KMS-11 (cell line): ENCODE data around the gene HTRA1.

Experiments
- H2AFZ ChIP-seq: fragments of 200-600 bp; sonication (generic); 2 replicates; pipeline ENCODE4 v1.6.1; 2016; ENCODE audit warnings: antibody characterized with exemption, mixed run types, low read depth
- H3K27ac ChIP-seq: fragments of 200-600 bp; sonication (generic); 2 replicates; pipeline ENCODE4 v1.6.1; 2016; ENCODE audit warnings: mild to moderate bottlenecking, mixed run types
- H3K27me3 ChIP-seq: fragments of 200-600 bp; sonication (generic); 2 replicates; pipeline ENCODE4 v1.6.1; 2017; ENCODE audit warnings: mild to moderate bottlenecking, low read depth, mixed run types, moderate library complexity; ENCODE audit not compliant: insufficient read depth
- H3K36me3 ChIP-seq: fragments of 200-600 bp; sonication (generic); 2 replicates; pipeline ENCODE4 v1.6.1; 2017; ENCODE audit warnings: mild to moderate bottlenecking, mixed run types; ENCODE audit not compliant: insufficient read depth
- H3K4me1 ChIP-seq: fragments of 200-600 bp; sonication (generic); 2 replicates; pipeline ENCODE4 v1.6.1; 2016; ENCODE audit warnings: mild to moderate bottlenecking, low read depth, mixed run types; ENCODE audit not compliant: poor library complexity, severe bottlenecking
- H3K4me2 ChIP-seq: fragments of 200-600 bp; sonication (generic); 2 replicates; pipeline ENCODE4 v1.7.0; 2016; ENCODE audit warnings: mild to moderate bottlenecking, mixed run types
- H3K4me3 ChIP-seq: fragments of 200-600 bp; sonication (generic); IDR thresholded peaks from 2 replicates; pipeline ENCODE4 v1.6.1; 2017; ENCODE audit warnings: low read depth, low read length, mixed read lengths; ENCODE audit not compliant: insufficient read depth
- H3K79me2 ChIP-seq: fragments of 200-600 bp; sonication (generic); 2 replicates; pipeline ENCODE4 v1.6.1; 2016; ENCODE audit warnings: low read depth, mixed run types; ENCODE audit not compliant: insufficient read depth
- H3K9ac ChIP-seq: fragments of 200-600 bp; sonication (generic); 2 replicates; pipeline ENCODE4 v1.6.1; 2016; ENCODE audit warnings: mild to moderate bottlenecking, mixed run types
- H4K20me1 ChIP-seq: fragments of 200-600 bp; sonication (generic); 2 replicates; pipeline ENCODE4 v1.6.1; 2016; ENCODE audit warnings: mild to moderate bottlenecking, mixed run types; ENCODE audit not compliant: insufficient read depth
- CTCF ChIP-seq: fragments of 200-600 bp; sonication (generic); conservative IDR thresholded peaks from 2 replicates; pipeline ENCODE4 v1.6.1; 2017; ENCODE audit warnings: low read depth, mild to moderate bottlenecking, antibody characterized with exemption, low read length, moderate library complexity, mixed read lengths

Gene HTRA1

GRCh38 chr10:122474131-122474818 is 12.9 kb downstream of the HTRA1 start:
- Histone ChIP-seq H3K4me2 (no peak overlapping the region), H3K36me3 (no peaks in the 10 kb centered on the region), H3K4me1 (no peaks in the 10 kb centered on the region), H2AFZ (no peak overlapping the region), H3K27ac (no peak overlapping the region), H3K79me2 (no peaks in the 10 kb centered on the region), H3K4me3 (no peak overlapping the region), H3K27me3 (no peaks in the 10 kb centered on the region), H4K20me1 (no peaks in the 10 kb centered on the region), H3K9ac (no peak overlapping the region)
- TF ChIP-seq CTCF: no peak

GRCh38 chr10:122475100-122475499 is 13.7 kb downstream of the HTRA1 start:
- TF ChIP-seq CTCF: no peak
- Histone ChIP-seq H3K79me2 (no peaks in the 10 kb centered on the region), H3K27me3 (no peaks in the 10 kb centered on the region), H3K36me3 (no peaks in the 10 kb centered on the region), H3K27ac (no peak overlapping the region), H3K9ac (no peak overlapping the region), H2AFZ (no peak overlapping the region), H3K4me2 (no peak overlapping the region), H4K20me1 (no peaks in the 10 kb centered on the region), H3K4me1 (no peaks in the 10 kb centered on the region), H3K4me3 (no peak overlapping the region)

- Histone ChIP-seq H3K36me3 (no peaks in the 10 kb centered on the region), H4K20me1 (no peaks in the 10 kb centered on the region), H3K27me3 (no peaks in the 10 kb centered on the region), H3K79me2 (no peaks in the 10 kb centered on the region), H2AFZ (no peak overlapping the region), H3K4me2 (no peak overlapping the region), H3K9ac (no peak overlapping the region), H3K27ac (no peak overlapping the region), H3K4me3 (no peak overlapping the region), H3K4me1 (no peaks in the 10 kb centered on the region)
- no peak for TF ChIP-seq CTCF
Observed at GRCh38 chr10:122475591-122476332, 14.4 kb downstream of the HTRA1 start.

GRCh38 chr10:122476333-122476695 is 15.0 kb downstream of the HTRA1 start:
- H3K4me2 ChIP-seq: no peak overlapping the region
- no peak overlapping the region for H3K9ac ChIP-seq
- H3K79me2 ChIP-seq: no peaks in the 10 kb centered on the region
- no peaks in the 10 kb centered on the region for H3K27me3 ChIP-seq
- no peak overlapping the region for H3K27ac ChIP-seq
- H2AFZ ChIP-seq: no peak overlapping the region
- no peak overlapping the region for H3K4me3 ChIP-seq
- H3K4me1 ChIP-seq: no peaks in the 10 kb centered on the region
- no peaks in the 10 kb centered on the region for H4K20me1 ChIP-seq
- no peaks in the 10 kb centered on the region for H3K36me3 ChIP-seq
- TF ChIP-seq CTCF: no peak
